IPS-NIHi11 (cell line): ENCODE measurements around the gene PHLDB1.

ENCODE experiments used
- DNase-seq: peaks from one replicate; pipeline ENCODE4 v3.0.0; 2012; ENCODE audit warnings: mixed read lengths, low spot score

Gene PHLDB1

GRCh38 chr11:118688851-118689502 lies 81.6 kb downstream of the PHLDB1 start:
- no peak for DNase-seq

GRCh38 chr11:118689503-118689851 lies 82.1 kb downstream of the PHLDB1 start:
- no peak for DNase-seq

GRCh38 chr11:118689852-118690552 lies 82.6 kb downstream of the PHLDB1 start:
- DNase-seq, result peak; percentile 95

- DNase-seq, result no peak
Measured at GRCh38 chr11:118690553-118691304, 83.3 kb downstream of the PHLDB1 start.

GRCh38 chr11:118691926-118692830 lies 84.8 kb downstream of the PHLDB1 start:
- no peak for DNase-seq

GRCh38 chr11:118694185-118694584 lies 86.8 kb downstream of the PHLDB1 start:
- no peak for DNase-seq

- no peak for DNase-seq
Measured at GRCh38 chr11:118694771-118695170, 87.4 kb downstream of the PHLDB1 start.

GRCh38 chr11:118696673-118697226 lies 89.3 kb downstream of the PHLDB1 start:
- DNase-seq, result peak; percentile 31

- DNase-seq, result no peak
Measured at GRCh38 chr11:118697346-118697745, 89.9 kb downstream of the PHLDB1 start.

GRCh38 chr11:118699506-118700220 lies 92.2 kb downstream of the PHLDB1 start:
- no peak for DNase-seq

- DNase-seq, result no peak
Measured at GRCh38 chr11:118703563-118704106, 96.2 kb downstream of the PHLDB1 start.

GRCh38 chr11:118705111-118705741 lies 97.8 kb downstream of the PHLDB1 start:
- no peak for DNase-seq

GRCh38 chr11:118705791-118706545 lies 98.6 kb downstream of the PHLDB1 start:
- DNase-seq, result no peak

- DNase-seq, result no peak
Measured at GRCh38 chr11:118706546-118706825, 99.1 kb downstream of the PHLDB1 start.
